ENCODE measurements around the gene FOXO6. TPM values are rescaled to one million over a fixed set of nuclear protein-coding genes. Genes with fewer than 3 reads are reported as not detected.

Gene FOXO6
- total and polyA plus RNA-seq, 12 donors, result 0.30 to 2.6 (median 1.3) TPM

- Histone ChIP-seq H3K9me3 (no peaks in the 10 kb centered on the region), H3K4me1 (peaks cover 10 to 37% (median 20%) of the 10 kb centered on the region in 9 donors), H3K27ac (peak overlapping the region in 1 of 10 donors; percentile 27), H3K36me3 (no peaks in the 10 kb centered on the region), H3K27me3 (peaks cover 0 to 15% (median 0%) of the 10 kb centered on the region in 7 donors), H3K4me3 (no peak overlapping the region)
- intact Hi-C loops (cut with DNase I), result no loop called here
- DNase-seq (no peak), ATAC-seq (no peak)
- TF ChIP-seq CTCF (IDR thresholded peaks at IDR 0.05), result no peak
- 63 to 65% methylated on average over 4 of the region's 4 CpGs for WGBS, 2 donors
These were observed 11.4 kb downstream of the FOXO6 start for GRCh38 chr1:41372600-41372993.

GRCh38 chr1:41373373-41373772 is 12.1 kb downstream of the FOXO6 start:
- TF ChIP-seq CTCF (IDR thresholded peaks at IDR 0.05), result no peak
- no peak overlapping the region for H3K4me3 ChIP-seq
- ATAC-seq, result no peak
- H3K27ac ChIP-seq, result no peak overlapping the region
- 87 to 89% methylated on average over 6 of the region's 6 CpGs for WGBS, 2 donors
- peaks cover 0 to 7% (median 0%) of the 10 kb centered on the region in 7 donors for H3K27me3 ChIP-seq
- no peaks in the 10 kb centered on the region for H3K9me3 ChIP-seq
- intact Hi-C loops (cut with DNase I), result no loop called here
- H3K36me3 ChIP-seq, result peaks cover 0 to 4% (median 0%) of the 10 kb centered on the region in 9 donors
- peaks cover 10 to 37% (median 20%) of the 10 kb centered on the region in 9 donors for H3K4me1 ChIP-seq
- DNase-seq, result no peak

GRCh38 chr1:41374711-41375110 is 13.5 kb downstream of the FOXO6 start:
- DNase-seq (no peak), ATAC-seq (no peak)
- no peak overlapping the region for H3K4me3 ChIP-seq
- H3K36me3 ChIP-seq, result peaks cover 0 to 8% (median 0%) of the 10 kb centered on the region in 9 donors
- H3K4me1 ChIP-seq, result peaks cover 10 to 28% (median 18%) of the 10 kb centered on the region in 9 donors
- intact Hi-C loops (cut with DNase I), result no loop called here
- peaks cover 0 to 9% (median 0%) of the 10 kb centered on the region in 7 donors for H3K27me3 ChIP-seq
- WGBS, 2 donors, result 86 to 87% methylated on average over 6 of the region's 6 CpGs
- H3K9me3 ChIP-seq, result no peaks in the 10 kb centered on the region
- TF ChIP-seq CTCF (IDR thresholded peaks at IDR 0.05), result no peak
- no peak overlapping the region for H3K27ac ChIP-seq

- no peak overlapping the region for H3K4me3 ChIP-seq
- intact Hi-C loops (cut with DNase I), result no loop called here
- peaks cover 0 to 27% (median 0%) of the 10 kb centered on the region in 7 donors for H3K27me3 ChIP-seq
- peaks cover under 1 to 32% (median 19%) of the 10 kb centered on the region in 9 donors for H3K4me1 ChIP-seq
- H3K36me3 ChIP-seq, result peaks cover 0 to 8% (median 0%) of the 10 kb centered on the region in 9 donors
- ATAC-seq (no peak), DNase-seq (no peak)
- WGBS, 2 donors, result 84 to 90% methylated on average over 4 of the region's 4 CpGs
- no peak overlapping the region for H3K27ac ChIP-seq
- no peak for TF ChIP-seq CTCF (IDR thresholded peaks at IDR 0.05)
- no peaks in the 10 kb centered on the region for H3K9me3 ChIP-seq
These were observed 16.2 kb downstream of the FOXO6 start for GRCh38 chr1:41377397-41377796.
